OCI-LY7 (cell line): Measurements from ENCODE around the gene ITSN1. TPM values are rescaled to one million over a fixed set of nuclear protein-coding genes. Genes with fewer than 3 reads are reported as not detected.

ENCODE experiments used
- BruUV-seq: library from RNA; stranded (reverse); fragments of 400-500 nt; replicated peaks from 2 replicates; lab custom pipeline; 2021; lab: Mats Ljungman, UMichigan
- CTCF ChIA-PET: fragments of 300-600 bp; sonication (Branson Sonifier 250); formaldehyde crosslinking; loops from one replicate; lab custom pipeline; 2022; ENCODE audit warnings: antibody characterized with exemption; ENCODE audit not compliant: unreplicated experiment; lab: Charles Lee
- POLR2A ChIA-PET: fragments of 300-600 bp; sonication (Branson Sonifier 250); formaldehyde crosslinking; loops from one replicate; lab custom pipeline; 2022; ENCODE audit warnings: antibody characterized with exemption; lab: Charles Lee
- DNase-seq: peaks from one replicate; pipeline ENCODE4 v3.0.0-alpha.2; 2015; ENCODE audit warnings: low spot score
- H2AFZ ChIP-seq: fragments of 200-600 bp; sonication (generic), shearing (Covaris generic); 2 replicates; pipeline ENCODE4 v1.6.1; 2014; ENCODE audit warnings: mild to moderate bottlenecking, antibody characterized with exemption, low read length, moderate library complexity
- H3K27ac ChIP-seq: fragments of 200-600 bp; sonication (generic); 2 replicates; pipeline ENCODE4 v1.5.1; 2014; ENCODE audit warnings: mixed run types, low read depth, mild to moderate bottlenecking, moderate library complexity, low read length, inconsistent platforms; ENCODE audit not compliant: poor library complexity, severe bottlenecking
- H3K36me3 ChIP-seq: fragments of 200-600 bp; sonication (generic); 2 replicates; pipeline ENCODE4 v1.6.1; 2014; ENCODE audit warnings: mild to moderate bottlenecking, antibody characterized with exemption, low read length, moderate library complexity, mixed read lengths; ENCODE audit not compliant: insufficient read depth
- H3K4me1 ChIP-seq: fragments of 200-600 bp; sonication (generic); 2 replicates; pipeline ENCODE4 v1.5.1; 2014; ENCODE audit warnings: mild to moderate bottlenecking, low read length; ENCODE audit not compliant: insufficient read depth, poor library complexity, severe bottlenecking
- H3K4me2 ChIP-seq: fragments of 200-600 bp; sonication (generic); 2 replicates; pipeline ENCODE4 v1.6.1; 2014; ENCODE audit warnings: mild to moderate bottlenecking, low read length
- H3K4me3 ChIP-seq: fragments of 200-600 bp; sonication (generic); 2 replicates; pipeline ENCODE4 v1.5.1; 2014; ENCODE audit warnings: mild to moderate bottlenecking, low read depth, low read length; ENCODE audit not compliant: poor library complexity, severe bottlenecking
- H3K79me2 ChIP-seq: fragments of 200-600 bp; sonication (generic); 2 replicates; pipeline ENCODE4 v1.6.1; 2016; ENCODE audit warnings: low read depth, mild to moderate bottlenecking, low read length, moderate library complexity, mixed read lengths; ENCODE audit not compliant: insufficient read depth
- H3K9me2 ChIP-seq: fragments of 200-600 bp; sonication (generic); 2 replicates; pipeline ENCODE4 v1.6.1; 2016; ENCODE audit warnings: mild to moderate bottlenecking, low read length, mixed read lengths; ENCODE audit not compliant: insufficient read depth
- H3K9me3 ChIP-seq: fragments of 200-600 bp; sonication (generic); 2 replicates; pipeline ENCODE4 v1.6.1; 2014; ENCODE audit warnings: mild to moderate bottlenecking, mixed run types, low read length, mixed read lengths
- H4K20me1 ChIP-seq: fragments of 200-600 bp; sonication (generic); 2 replicates; pipeline ENCODE4 v1.6.1; 2014; ENCODE audit warnings: mild to moderate bottlenecking, antibody characterized with exemption, low read length, moderate library complexity, mixed read lengths; ENCODE audit not compliant: insufficient read depth
- EZH2phosphoT487 ChIP-seq: fragments of 200-600 bp; sonication (generic); IDR thresholded peaks from 2 replicates; pipeline ENCODE4 v1.6.1; 2018; ENCODE audit warnings: low read depth, borderline replicate concordance, mild to moderate bottlenecking, mixed run types, antibody characterized with exemption, low read length, moderate library complexity, mixed read lengths
- intact Hi-C: fragments of 100-400 bp; cut with micrococcal nuclease; formaldehyde crosslinking; loops from one replicate; pipeline ENCODE4 v1.10.0; 2022; ENCODE audit not compliant: unreplicated experiment
- total RNA-seq, 2 experiments: library from RNA; depleted of rRNA in 1 of 2; stranded (reverse); fragments of >200 nt in 1 of 2; shearing (Covaris generic) in 1 of 2; gene quantifications; 2 replicates each; pipeline ENCODE4 v1.2.3, GENCODE V29; 2014 to 2022
- TF ChIP-seq, protein P1 (sequence below): fragments of 200-600 bp; sonication (generic); conservative IDR thresholded peaks from 2 replicates; pipeline ENCODE4 v1.5.1; 2014; ENCODE audit warnings: mild to moderate bottlenecking, antibody characterized with exemption, low read length, moderate library complexity, mixed read lengths

Gene ITSN1
- total RNA-seq, 2 experiments from 2014 or later, result 0.60 to 5.9 TPM

DNA sequence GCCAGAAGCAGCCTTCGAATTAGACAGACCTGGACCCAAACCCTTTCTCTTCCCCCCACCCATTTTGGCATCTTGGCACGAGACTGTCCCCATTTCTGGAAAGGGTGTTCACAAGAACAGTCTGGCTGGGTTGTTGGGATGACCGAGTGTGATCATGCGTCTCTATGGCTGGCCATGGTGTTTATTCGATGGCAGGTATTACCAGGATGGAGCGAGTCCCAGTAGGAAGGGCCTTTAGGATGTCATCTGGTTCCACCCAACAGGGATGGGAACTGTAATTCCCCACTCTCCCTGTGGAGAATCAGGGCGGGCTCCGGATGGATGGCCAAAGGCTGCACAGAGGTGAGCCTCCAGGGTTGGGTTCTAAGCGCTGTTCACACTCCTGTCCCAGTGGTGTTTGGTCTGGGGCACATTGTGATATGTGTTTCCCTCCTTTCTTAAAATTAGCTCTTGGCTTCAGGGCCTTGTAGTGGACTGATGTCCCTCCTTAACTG, 306.7 kb downstream of the ITSN1 start:
- H3K27ac ChIP-seq, result peak overlapping the region; percentile 66
- H3K79me2 ChIP-seq, result no peaks in the 10 kb centered on the region
- no TSS peak for BruUV-seq
- TF ChIP-seq EZH2phosphoT487, result no peak
- TF ChIP-seq, protein P1, sequence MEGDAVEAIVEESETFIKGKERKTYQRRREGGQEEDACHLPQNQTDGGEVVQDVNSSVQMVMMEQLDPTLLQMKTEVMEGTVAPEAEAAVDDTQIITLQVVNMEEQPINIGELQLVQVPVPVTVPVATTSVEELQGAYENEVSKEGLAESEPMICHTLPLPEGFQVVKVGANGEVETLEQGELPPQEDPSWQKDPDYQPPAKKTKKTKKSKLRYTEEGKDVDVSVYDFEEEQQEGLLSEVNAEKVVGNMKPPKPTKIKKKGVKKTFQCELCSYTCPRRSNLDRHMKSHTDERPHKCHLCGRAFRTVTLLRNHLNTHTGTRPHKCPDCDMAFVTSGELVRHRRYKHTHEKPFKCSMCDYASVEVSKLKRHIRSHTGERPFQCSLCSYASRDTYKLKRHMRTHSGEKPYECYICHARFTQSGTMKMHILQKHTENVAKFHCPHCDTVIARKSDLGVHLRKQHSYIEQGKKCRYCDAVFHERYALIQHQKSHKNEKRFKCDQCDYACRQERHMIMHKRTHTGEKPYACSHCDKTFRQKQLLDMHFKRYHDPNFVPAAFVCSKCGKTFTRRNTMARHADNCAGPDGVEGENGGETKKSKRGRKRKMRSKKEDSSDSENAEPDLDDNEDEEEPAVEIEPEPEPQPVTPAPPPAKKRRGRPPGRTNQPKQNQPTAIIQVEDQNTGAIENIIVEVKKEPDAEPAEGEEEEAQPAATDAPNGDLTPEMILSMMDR, result no peak
- H4K20me1 ChIP-seq, result no peaks in the 10 kb centered on the region
- H3K4me3 ChIP-seq, result peak overlapping the region; percentile 5
- H2AFZ ChIP-seq, result peak overlapping the region; percentile 99
- no peak for DNase-seq
- ChIA-PET CTCF (interaction anchor here (0.6 to 1.9 kb wide), 2 partner anchors 25 to 69 kb away, joined by 4 to 11 read pairs; no protein-coding TSS in a partner anchor), POLR2A (interaction anchor here (0.6 to 2.2 kb wide), 12 partner anchors 9 to 825 kb away, joined by 3 to 11 read pairs (median 4); no protein-coding TSS in a partner anchor)
- H3K9me3 ChIP-seq, result no peaks in the 10 kb centered on the region; the same call in 1 of the 2 replicates
- peaks cover 41% of the 10 kb centered on the region for H3K4me1 ChIP-seq
- no peaks in the 10 kb centered on the region for H3K9me2 ChIP-seq
- no peaks in the 10 kb centered on the region for H3K36me3 ChIP-seq
- H3K4me2 ChIP-seq, result peak overlapping the region; percentile 57
- intact Hi-C loops, result no loop called here

Other genes starting within 250 kb of the ITSN1 start
- 61.0 and 86.9 TPM in 2 replicates for gene IFNGR2, start 239.1 kb upstream of the ITSN1 start, total RNA-seq (2014; rRNA removed; shearing (Covaris generic))
- 70.2 and 83.5 TPM in 2 replicates for gene IFNGR2, start 239.1 kb upstream of the ITSN1 start, total RNA-seq (2022)
- gene TMEM50B, start 162.5 kb upstream of the ITSN1 start, total RNA-seq (2014; rRNA removed; shearing (Covaris generic)), result 18.9 and 30.3 TPM in 2 replicates
- gene TMEM50B, start 162.5 kb upstream of the ITSN1 start, total RNA-seq (2022), result 24.4 and 25.0 TPM in 2 replicates
- gene DNAJC28, start 150.8 kb upstream of the ITSN1 start, total RNA-seq (2014; rRNA removed; shearing (Covaris generic)), result 0.44 and 1.3 TPM in 2 replicates
- gene DNAJC28, start 150.8 kb upstream of the ITSN1 start, total RNA-seq (2022), result 0.95 and 1.1 TPM in 2 replicates
- 104 and 112 TPM in 2 replicates for gene GART, start 100.4 kb upstream of the ITSN1 start, total RNA-seq (2014; rRNA removed; shearing (Covaris generic))
- 179 and 198 TPM in 2 replicates for gene GART, start 100.4 kb upstream of the ITSN1 start, total RNA-seq (2022)
- gene SON, start 99.5 kb upstream of the ITSN1 start, total RNA-seq (2014; rRNA removed; shearing (Covaris generic)), result 243 and 335 TPM in 2 replicates
- gene SON, start 99.5 kb upstream of the ITSN1 start, total RNA-seq (2022), result 337 and 352 TPM in 2 replicates
- gene DONSON, start 53.8 kb upstream of the ITSN1 start, total RNA-seq (2014; rRNA removed; shearing (Covaris generic)), result 35.8 and 48.4 TPM in 2 replicates
- 41.3 and 53.4 TPM in 2 replicates for gene DONSON, start 53.8 kb upstream of the ITSN1 start, total RNA-seq (2022)
- 19.8 and 26.4 TPM in 2 replicates for gene CRYZL1, start 760 bp upstream of the ITSN1 start, total RNA-seq (2014; rRNA removed; shearing (Covaris generic))
- 37.9 and 40.0 TPM in 2 replicates for gene CRYZL1, start 760 bp upstream of the ITSN1 start, total RNA-seq (2022)